Measurements from ENCODE around the gene GAK. TPM values are rescaled to one million over a fixed set of nuclear protein-coding genes. Genes with fewer than 3 reads are reported as not detected.

GAK gene
- total RNA-seq, 4 donors from 2014 or later: 230 to 882 (median 305) TPM

- WGBS, 2 donors (ENCODE audit: low coverage in 1 of 2): 88% methylated on average over 7 of the region's 9 CpGs; no CpG with 5 or more reads in 1 of the 2 donors
- no peak for DNase-seq
- Histone ChIP-seq H3K36me3 (peaks cover 0 to 9% (median 4%) of the 10 kb centered on the region in 4 donors), H3K27me3 (no peaks in the 10 kb centered on the region), H3K9me3 (no peaks in the 10 kb centered on the region), H3K4me1 (no peaks in the 10 kb centered on the region), H3K4me3 (no peak overlapping the region), H3K27ac (no peak overlapping the region)
- TF ChIP-seq POLR2A (IDR thresholded peaks at IDR 0.05): no peak
- no peak for TF ChIP-seq POLR2AphosphoS5 (IDR thresholded peaks at IDR 0.05)
- TF ChIP-seq EP300 (IDR thresholded peaks at IDR 0.05; ENCODE audit: low read depth): no peak
- TF ChIP-seq CTCF (IDR thresholded peaks at IDR 0.05): no peak
- intact Hi-C loops (cut with DNase I; ENCODE audit: low total_unique reads): no loop called here
- in situ Hi-C loops (cut with MboI; ENCODE audit: low pct_ligation_motif_present in 1 of 4, low pct_unique_long_range_greater_than_20kb in 1 of 4, low sequenced_read_pairs in 3 of 4): no loop called here
Measured at GRCh38 chr4:845233-845835, 86.8 kb downstream of the GAK start.

- H3K4me3 ChIP-seq: no peak overlapping the region
- DNase-seq: no peak
- WGBS, 2 donors (ENCODE audit: low coverage in 1 of 2): 97% methylated on average over 9 of the region's 10 CpGs; no CpG with 5 or more reads in 1 of the 2 donors
- peaks cover 0 to 8% (median 2%) of the 10 kb centered on the region in 4 donors for H3K36me3 ChIP-seq
- no peaks in the 10 kb centered on the region for H3K9me3 ChIP-seq
- intact Hi-C loops (cut with DNase I; ENCODE audit: low total_unique reads): no loop called here
- in situ Hi-C loops (cut with MboI; ENCODE audit: low pct_ligation_motif_present in 1 of 4, low pct_unique_long_range_greater_than_20kb in 1 of 4, low sequenced_read_pairs in 3 of 4): no loop called here
- H3K27me3 ChIP-seq: no peaks in the 10 kb centered on the region
- no peak overlapping the region for H3K27ac ChIP-seq
- H3K4me1 ChIP-seq: no peaks in the 10 kb centered on the region
- TF ChIP-seq POLR2A (IDR thresholded peaks at IDR 0.05) (no peak), CTCF (IDR thresholded peaks at IDR 0.05) (no peak), EP300 (IDR thresholded peaks at IDR 0.05; ENCODE audit: low read depth) (no peak)
Measured at GRCh38 chr4:844752-845232, 87.3 kb downstream of the GAK start.

GRCh38 chr4:839675-840443 is 92.3 kb downstream of the GAK start:
- TF ChIP-seq EP300 (IDR thresholded peaks at IDR 0.05; ENCODE audit: low read depth) (no peak), CTCF (IDR thresholded peaks at IDR 0.05) (no peak), POLR2AphosphoS5 (IDR thresholded peaks at IDR 0.05) (no peak), POLR2A (IDR thresholded peaks at IDR 0.05) (no peak)
- intact Hi-C loops (cut with DNase I; ENCODE audit: low total_unique reads): no loop called here
- no peaks in the 10 kb centered on the region for H3K4me1 ChIP-seq
- H3K27ac ChIP-seq: no peak overlapping the region
- H3K36me3 ChIP-seq: no peaks in the 10 kb centered on the region
- H3K4me3 ChIP-seq: no peak overlapping the region
- 74 to 83% methylated on average over 3 to 4 of the region's 4 CpGs for WGBS, 2 donors (ENCODE audit: low coverage in 1 of 2)
- in situ Hi-C loops (cut with MboI; ENCODE audit: low pct_ligation_motif_present in 1 of 4, low pct_unique_long_range_greater_than_20kb in 1 of 4, low sequenced_read_pairs in 3 of 4): no loop called here
- peaks cover 12 to 16% of the 10 kb centered on the region in 2 donors for H3K9me3 ChIP-seq
- no peak for DNase-seq
- H3K27me3 ChIP-seq: no peaks in the 10 kb centered on the region

GRCh38 chr4:837772-838171 is 94.3 kb downstream of the GAK start:
- in situ Hi-C loops (cut with MboI; ENCODE audit: low pct_ligation_motif_present in 1 of 4, low pct_unique_long_range_greater_than_20kb in 1 of 4, low sequenced_read_pairs in 3 of 4): no loop called here
- intact Hi-C loops (cut with DNase I; ENCODE audit: low total_unique reads): no loop called here
- H3K4me3 ChIP-seq: no peak overlapping the region
- no peaks in the 10 kb centered on the region for H3K27me3 ChIP-seq
- no peaks in the 10 kb centered on the region for H3K4me1 ChIP-seq
- H3K9me3 ChIP-seq: peaks cover 12 to 16% of the 10 kb centered on the region in 2 donors
- H3K36me3 ChIP-seq: no peaks in the 10 kb centered on the region
- 92 to 100% methylated on average over 1 of the region's 1 CpG for WGBS, 2 donors (ENCODE audit: low coverage in 1 of 2)
- DNase-seq: no peak
- no peak for TF ChIP-seq CTCF (IDR thresholded peaks at IDR 0.05)
- no peak for TF ChIP-seq EP300 (IDR thresholded peaks at IDR 0.05; ENCODE audit: low read depth)
- TF ChIP-seq POLR2AphosphoS5 (IDR thresholded peaks at IDR 0.05): no peak
- TF ChIP-seq POLR2A (IDR thresholded peaks at IDR 0.05): no peak
- no peak overlapping the region for H3K27ac ChIP-seq

Measured in transverse colon (tissue), 4 donors.